ENCODE measurements around the gene ESRRA. TPM values are rescaled to one million over a fixed set of nuclear protein-coding genes. Genes with fewer than 3 reads are reported as not detected.
A peak's percentile ranks its signal among the peaks of the same experiment; 100 is the strongest.

The ESRRA gene
- total and polyA plus RNA-seq, 2 of the 13 experiments (the other 11 are each of a cell fraction or from before 2014, with no cell fraction given) = 18.1 to 36.3 TPM

DNA sequence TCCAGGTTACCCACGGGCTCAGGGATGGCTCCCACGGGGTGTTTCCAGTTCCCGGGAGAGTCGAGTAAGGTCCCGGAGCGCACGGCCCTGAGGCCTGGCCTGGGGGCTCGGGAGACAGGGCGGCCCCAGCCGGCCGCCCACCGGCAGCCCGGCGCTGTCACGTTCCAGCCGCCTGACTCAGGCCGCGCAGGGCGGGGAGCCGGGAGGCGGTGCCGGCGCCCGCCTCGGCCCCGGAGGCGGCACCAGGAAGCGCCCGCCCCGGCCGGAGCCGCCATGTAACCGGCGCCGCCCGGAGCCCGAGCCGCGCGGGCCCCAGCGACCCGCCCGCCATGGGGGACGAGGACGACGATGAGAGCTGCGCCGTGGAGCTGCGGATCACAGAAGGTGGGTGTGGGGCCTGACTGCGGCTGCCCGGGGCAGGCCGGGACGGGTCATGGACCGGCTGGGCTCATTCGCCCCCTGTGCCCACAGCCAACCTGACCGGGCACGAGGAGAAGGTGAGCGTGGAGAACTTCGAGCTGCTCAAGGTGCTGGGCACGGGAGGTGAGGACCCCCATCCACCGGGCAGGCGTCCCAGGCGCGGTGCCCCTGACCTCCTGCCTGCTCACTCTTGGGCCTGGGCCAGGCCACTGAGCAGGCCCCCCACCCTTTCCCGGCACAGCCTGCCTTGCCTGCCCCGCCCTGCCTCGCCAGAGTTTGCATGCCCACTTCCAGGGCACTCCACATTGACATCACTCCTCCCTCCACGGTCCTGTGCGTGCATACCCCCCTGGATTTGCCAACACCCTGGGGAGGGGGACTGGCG lies 53.8 kb downstream of the ESRRA start, which contains the start of gene RPS6KA4 (continued):
- TF ChIP-seq, protein P1, sequence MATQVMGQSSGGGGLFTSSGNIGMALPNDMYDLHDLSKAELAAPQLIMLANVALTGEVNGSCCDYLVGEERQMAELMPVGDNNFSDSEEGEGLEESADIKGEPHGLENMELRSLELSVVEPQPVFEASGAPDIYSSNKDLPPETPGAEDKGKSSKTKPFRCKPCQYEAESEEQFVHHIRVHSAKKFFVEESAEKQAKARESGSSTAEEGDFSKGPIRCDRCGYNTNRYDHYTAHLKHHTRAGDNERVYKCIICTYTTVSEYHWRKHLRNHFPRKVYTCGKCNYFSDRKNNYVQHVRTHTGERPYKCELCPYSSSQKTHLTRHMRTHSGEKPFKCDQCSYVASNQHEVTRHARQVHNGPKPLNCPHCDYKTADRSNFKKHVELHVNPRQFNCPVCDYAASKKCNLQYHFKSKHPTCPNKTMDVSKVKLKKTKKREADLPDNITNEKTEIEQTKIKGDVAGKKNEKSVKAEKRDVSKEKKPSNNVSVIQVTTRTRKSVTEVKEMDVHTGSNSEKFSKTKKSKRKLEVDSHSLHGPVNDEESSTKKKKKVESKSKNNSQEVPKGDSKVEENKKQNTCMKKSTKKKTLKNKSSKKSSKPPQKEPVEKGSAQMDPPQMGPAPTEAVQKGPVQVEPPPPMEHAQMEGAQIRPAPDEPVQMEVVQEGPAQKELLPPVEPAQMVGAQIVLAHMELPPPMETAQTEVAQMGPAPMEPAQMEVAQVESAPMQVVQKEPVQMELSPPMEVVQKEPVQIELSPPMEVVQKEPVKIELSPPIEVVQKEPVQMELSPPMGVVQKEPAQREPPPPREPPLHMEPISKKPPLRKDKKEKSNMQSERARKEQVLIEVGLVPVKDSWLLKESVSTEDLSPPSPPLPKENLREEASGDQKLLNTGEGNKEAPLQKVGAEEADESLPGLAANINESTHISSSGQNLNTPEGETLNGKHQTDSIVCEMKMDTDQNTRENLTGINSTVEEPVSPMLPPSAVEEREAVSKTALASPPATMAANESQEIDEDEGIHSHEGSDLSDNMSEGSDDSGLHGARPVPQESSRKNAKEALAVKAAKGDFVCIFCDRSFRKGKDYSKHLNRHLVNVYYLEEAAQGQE (IDR thresholded peaks at IDR 0.05; ENCODE audit: borderline replicate concordance in 1 of 2, low read depth in 1 of 2, low read length in 2 of 2) = no peak
- peak; percentile 58; the same call in 1 of the 2 replicates for TF ChIP-seq SAFB2 (CRISPR knock-in tag; IDR thresholded peaks at IDR 0.05; ENCODE audit: borderline replicate concordance, low read depth)
- peak; percentile 4 for TF ChIP-seq JARID2 (CRISPR knock-in tag; IDR thresholded peaks at IDR 0.05; ENCODE audit: insufficient replicate concordance)
- TF ChIP-seq ZNF260 (CRISPR knock-in tag; IDR thresholded peaks at IDR 0.05; ENCODE audit: borderline replicate concordance, low read depth) = no peak
- TF ChIP-seq ZFYVE20 (CRISPR knock-in tag; IDR thresholded peaks at IDR 0.05; ENCODE audit: borderline replicate concordance, low read depth) = no peak
- TF ChIP-seq, protein P2, sequence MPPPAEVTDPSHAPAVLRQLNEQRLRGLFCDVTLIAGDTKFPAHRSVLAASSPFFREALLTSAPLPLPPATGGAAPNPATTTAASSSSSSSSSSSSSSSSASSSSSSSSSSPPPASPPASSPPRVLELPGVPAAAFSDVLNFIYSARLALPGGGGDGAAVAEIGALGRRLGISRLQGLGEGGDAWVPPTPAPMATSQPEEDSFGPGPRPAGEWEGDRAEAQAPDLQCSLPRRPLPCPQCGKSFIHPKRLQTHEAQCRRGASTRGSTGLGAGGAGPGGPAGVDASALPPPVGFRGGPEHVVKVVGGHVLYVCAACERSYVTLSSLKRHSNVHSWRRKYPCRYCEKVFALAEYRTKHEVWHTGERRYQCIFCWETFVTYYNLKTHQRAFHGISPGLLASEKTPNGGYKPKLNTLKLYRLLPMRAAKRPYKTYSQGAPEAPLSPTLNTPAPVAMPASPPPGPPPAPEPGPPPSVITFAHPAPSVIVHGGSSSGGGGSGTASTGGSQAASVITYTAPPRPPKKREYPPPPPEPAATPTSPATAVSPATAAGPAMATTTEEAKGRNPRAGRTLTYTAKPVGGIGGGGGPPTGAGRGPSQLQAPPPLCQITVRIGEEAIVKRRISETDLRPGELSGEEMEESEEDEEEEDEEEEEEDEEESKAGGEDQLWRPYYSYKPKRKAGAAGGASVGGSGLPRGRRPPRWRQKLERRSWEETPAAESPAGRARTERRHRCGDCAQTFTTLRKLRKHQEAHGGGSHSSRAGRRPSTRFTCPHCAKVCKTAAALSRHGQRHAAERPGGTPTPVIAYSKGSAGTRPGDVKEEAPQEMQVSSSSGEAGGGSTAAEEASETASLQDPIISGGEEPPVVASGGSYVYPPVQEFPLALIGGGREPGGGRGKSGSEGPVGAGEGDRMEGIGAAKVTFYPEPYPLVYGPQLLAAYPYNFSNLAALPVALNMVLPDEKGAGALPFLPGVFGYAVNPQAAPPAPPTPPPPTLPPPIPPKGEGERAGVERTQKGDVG (CRISPR knock-in tag; IDR thresholded peaks at IDR 0.05; ENCODE audit: borderline replicate concordance) = 0 out of 2 replicates have a peak, but pooled peaks have one; percentile 28
- peak; percentile 66 for TF ChIP-seq MAX (IDR thresholded peaks at IDR 0.05)
- TF ChIP-seq FOXA1 (IDR thresholded peaks at IDR 0.05) = no peak
- no peak for TF ChIP-seq FOXA1 (CRISPR knock-in tag; IDR thresholded peaks at IDR 0.05)
- no peak for TF ChIP-seq TEAD2 (CRISPR knock-in tag; IDR thresholded peaks at IDR 0.05)
- TF ChIP-seq RBFOX2 (IDR thresholded peaks at IDR 0.05; ENCODE audit: low read depth, low read length) = peak; percentile 76
- TF ChIP-seq HBP1 (CRISPR knock-in tag; IDR thresholded peaks at IDR 0.05; ENCODE audit: low read depth) = no peak
- peak; percentile 48; the same call in 1 of the 2 replicates for TF ChIP-seq KDM2A (CRISPR knock-in tag; IDR thresholded peaks at IDR 0.05; ENCODE audit: borderline replicate concordance, low read depth)
- TF ChIP-seq, protein P3, sequence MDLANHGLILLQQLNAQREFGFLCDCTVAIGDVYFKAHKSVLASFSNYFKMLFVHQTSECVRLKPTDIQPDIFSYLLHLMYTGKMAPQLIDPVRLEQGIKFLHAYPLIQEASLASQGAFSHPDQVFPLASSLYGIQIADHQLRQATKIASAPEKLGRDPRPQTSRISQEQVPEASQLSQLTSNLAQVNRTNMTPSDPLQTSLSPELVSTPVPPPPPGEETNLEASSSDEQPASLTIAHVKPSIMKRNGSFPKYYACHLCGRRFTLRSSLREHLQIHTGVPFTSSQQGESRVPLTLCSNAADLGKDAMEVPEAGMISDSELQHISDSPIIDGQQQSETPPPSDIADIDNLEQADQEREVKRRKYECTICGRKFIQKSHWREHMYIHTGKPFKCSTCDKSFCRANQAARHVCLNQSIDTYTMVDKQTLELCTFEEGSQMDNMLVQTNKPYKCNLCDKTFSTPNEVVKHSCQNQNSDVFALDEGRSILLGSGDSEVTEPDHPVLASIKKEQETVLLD (CRISPR knock-in tag; IDR thresholded peaks at IDR 0.05; ENCODE audit: low read depth) = peak; percentile 73
- no peak for TF ChIP-seq TOPORS (CRISPR knock-in tag; IDR thresholded peaks at IDR 0.05)
